ENCODE data around the gene OTULIN. TPM values are rescaled to one million over a fixed set of nuclear protein-coding genes. Genes with fewer than 3 reads are reported as not detected.

Gene OTULIN
- total and polyA plus RNA-seq, 8 donors, result 17.0 to 34.3 (median 21.4) TPM

DNA sequence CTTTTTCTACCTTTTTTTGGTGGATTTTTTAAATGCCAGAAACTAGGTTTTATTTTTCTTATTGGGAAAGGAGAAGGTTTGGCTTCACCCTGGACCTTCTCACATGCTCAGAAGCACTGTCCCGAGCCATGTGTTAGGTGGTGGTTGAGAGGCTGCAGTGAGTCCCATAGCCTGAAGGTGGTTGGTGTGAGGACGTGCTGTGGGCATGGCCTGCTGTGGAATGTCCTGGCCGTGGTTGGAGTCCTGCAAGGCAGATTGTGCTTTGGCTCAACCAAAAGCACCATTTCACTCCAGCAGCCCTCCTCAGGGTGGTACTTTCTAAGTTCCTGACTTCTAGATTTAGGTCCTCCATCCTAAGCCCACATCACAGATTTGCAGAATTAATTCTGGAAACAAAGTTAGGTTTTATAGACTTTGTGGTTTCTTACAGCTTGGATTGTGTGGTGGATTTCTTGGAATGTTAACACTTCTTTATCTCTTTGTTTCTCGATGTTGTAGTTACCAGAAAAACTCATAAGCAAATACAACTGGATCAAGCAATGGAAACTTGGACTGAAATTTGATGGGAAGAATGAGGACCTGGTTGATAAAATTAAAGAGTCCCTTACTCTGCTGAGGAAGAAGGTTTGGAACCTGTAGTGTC lies 22.6 kb downstream of the OTULIN start:
- Histone ChIP-seq H3K27ac (no peak overlapping the region), H3K4me1 (no peaks in the 10 kb centered on the region), H3K9me3 (peaks cover 0 to 7% of the 10 kb centered on the region in 2 donors), H3K4me3 (no peak overlapping the region), H3K27me3 (no peaks in the 10 kb centered on the region), H3K36me3 (peaks cover 0 to 94% of the 10 kb centered on the region in 2 donors)
- DNase-seq, result no peak
- TF ChIP-seq, protein P1, sequence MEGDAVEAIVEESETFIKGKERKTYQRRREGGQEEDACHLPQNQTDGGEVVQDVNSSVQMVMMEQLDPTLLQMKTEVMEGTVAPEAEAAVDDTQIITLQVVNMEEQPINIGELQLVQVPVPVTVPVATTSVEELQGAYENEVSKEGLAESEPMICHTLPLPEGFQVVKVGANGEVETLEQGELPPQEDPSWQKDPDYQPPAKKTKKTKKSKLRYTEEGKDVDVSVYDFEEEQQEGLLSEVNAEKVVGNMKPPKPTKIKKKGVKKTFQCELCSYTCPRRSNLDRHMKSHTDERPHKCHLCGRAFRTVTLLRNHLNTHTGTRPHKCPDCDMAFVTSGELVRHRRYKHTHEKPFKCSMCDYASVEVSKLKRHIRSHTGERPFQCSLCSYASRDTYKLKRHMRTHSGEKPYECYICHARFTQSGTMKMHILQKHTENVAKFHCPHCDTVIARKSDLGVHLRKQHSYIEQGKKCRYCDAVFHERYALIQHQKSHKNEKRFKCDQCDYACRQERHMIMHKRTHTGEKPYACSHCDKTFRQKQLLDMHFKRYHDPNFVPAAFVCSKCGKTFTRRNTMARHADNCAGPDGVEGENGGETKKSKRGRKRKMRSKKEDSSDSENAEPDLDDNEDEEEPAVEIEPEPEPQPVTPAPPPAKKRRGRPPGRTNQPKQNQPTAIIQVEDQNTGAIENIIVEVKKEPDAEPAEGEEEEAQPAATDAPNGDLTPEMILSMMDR (IDR thresholded peaks at IDR 0.05), result no peak
- intact Hi-C loops (cut with DNase I), result no loop called here
- peak; percentile 30 for ATAC-seq

DNA sequence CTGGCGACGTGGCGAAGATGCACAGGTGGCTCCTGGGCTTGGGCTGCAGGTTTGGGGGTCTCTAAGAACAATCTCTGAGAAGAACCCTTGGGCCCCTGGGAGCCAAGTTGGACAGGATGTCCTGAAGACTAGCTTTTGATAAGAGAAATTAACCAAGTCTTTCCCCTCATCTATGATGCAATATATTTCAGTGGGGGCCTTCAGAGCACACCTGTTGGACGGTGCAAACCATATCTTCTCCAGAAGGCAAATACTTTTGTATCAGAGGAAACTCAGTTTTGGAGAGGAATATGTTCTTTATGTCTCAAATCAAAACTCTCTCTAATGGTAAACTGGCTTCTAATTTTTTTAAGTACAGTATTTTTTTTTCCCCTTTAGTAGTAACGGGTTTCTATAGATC lies 28.6 kb downstream of the OTULIN start:
- H3K4me1 ChIP-seq, result no peaks in the 10 kb centered on the region
- no peak overlapping the region for H3K27ac ChIP-seq
- H3K4me3 ChIP-seq, result no peak overlapping the region
- H3K9me3 ChIP-seq, result peaks cover 0 to 7% of the 10 kb centered on the region in 2 donors
- TF ChIP-seq, protein P1 (IDR thresholded peaks at IDR 0.05), result no peak
- ATAC-seq, result no peak
- peaks cover 0 to 96% of the 10 kb centered on the region in 2 donors for H3K36me3 ChIP-seq
- DNase-seq, result no peak
- intact Hi-C loops (cut with DNase I), result no loop called here
- H3K27me3 ChIP-seq, result no peaks in the 10 kb centered on the region

DNA sequence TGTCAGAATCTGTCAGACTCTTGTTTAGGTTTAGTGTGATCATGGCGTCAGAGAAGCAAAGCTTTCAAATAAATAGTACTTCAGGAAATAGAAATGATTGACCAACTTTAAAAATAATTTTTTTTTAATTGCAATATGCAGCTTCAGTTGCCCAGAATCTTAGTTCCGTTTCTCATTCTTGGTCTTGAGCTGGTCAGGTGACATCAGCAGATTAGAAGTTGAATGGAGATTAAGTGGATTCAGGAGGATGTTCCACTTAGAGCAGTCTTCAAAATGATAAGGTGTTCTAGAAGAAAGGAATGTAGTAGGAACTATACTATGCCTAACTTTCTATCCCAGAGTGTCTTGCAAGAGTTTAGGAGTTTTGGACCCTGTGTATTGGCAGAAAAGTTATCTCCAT lies 30.6 kb downstream of the OTULIN start:
- peaks cover 0 to 4% of the 10 kb centered on the region in 2 donors for H3K9me3 ChIP-seq
- intact Hi-C loops (cut with DNase I), result no loop called here
- TF ChIP-seq, protein P1 (IDR thresholded peaks at IDR 0.05), result no peak
- no peak overlapping the region for H3K4me3 ChIP-seq
- no peaks in the 10 kb centered on the region for H3K27me3 ChIP-seq
- no peak for DNase-seq
- H3K36me3 ChIP-seq, result peaks cover 0 to 93% of the 10 kb centered on the region in 2 donors
- ATAC-seq, result no peak
- H3K4me1 ChIP-seq, result no peaks in the 10 kb centered on the region
- H3K27ac ChIP-seq, result no peak overlapping the region

DNA sequence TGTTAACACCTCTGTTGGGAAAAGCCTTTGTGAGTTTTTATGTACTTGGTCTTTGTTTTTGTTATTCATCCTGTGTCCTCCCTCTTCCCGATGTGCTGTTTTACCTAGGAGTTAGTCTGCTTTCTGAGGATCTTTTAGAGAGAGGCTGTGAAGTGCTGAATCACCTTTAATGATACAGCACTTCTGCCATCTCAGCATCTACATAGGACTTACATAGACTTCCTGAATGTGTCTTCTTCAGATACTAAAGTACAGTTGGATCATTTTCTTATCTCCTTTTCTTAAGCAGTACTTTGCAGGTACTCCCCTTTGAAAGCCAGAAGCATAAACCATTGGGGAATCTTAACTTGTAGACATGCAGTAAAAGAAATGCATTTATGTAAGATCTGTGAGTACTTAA lies 31.5 kb downstream of the OTULIN start:
- DNase-seq (no peak), ATAC-seq (no peak)
- peaks cover 0 to 92% of the 10 kb centered on the region in 2 donors for H3K36me3 ChIP-seq
- H3K9me3 ChIP-seq, result no peaks in the 10 kb centered on the region
- no peak overlapping the region for H3K27ac ChIP-seq
- intact Hi-C loops (cut with DNase I), result no loop called here
- H3K4me3 ChIP-seq, result no peak overlapping the region
- TF ChIP-seq, protein P1 (IDR thresholded peaks at IDR 0.05), result no peak
- no peaks in the 10 kb centered on the region for H3K27me3 ChIP-seq
- H3K4me1 ChIP-seq, result peaks cover 0 to 5% of the 10 kb centered on the region in 2 donors

DNA sequence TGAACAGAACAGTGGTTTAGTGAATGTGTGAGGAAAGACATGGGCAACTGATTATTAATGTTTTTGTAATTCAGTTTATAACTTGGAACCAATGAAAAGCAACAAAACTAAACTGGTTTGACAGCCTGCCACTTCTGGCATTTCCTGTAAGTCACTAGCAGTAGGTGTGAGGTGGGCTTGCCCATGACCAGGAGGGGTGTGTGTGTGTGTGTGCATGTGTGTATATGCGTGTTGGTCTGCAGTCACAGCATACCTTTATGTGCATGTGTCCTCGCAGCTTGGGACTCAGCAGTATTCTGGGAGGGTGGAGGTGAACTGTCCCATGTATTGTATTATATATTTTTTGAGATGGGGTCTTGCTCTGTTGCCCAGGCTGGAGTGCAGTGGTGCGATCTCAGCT lies 32.3 kb downstream of the OTULIN start:
- Histone ChIP-seq H3K27ac (no peak overlapping the region), H3K9me3 (no peaks in the 10 kb centered on the region), H3K4me1 (peaks cover 0 to 7% of the 10 kb centered on the region in 2 donors), H3K27me3 (no peaks in the 10 kb centered on the region), H3K4me3 (no peak overlapping the region), H3K36me3 (peaks cover 0 to 84% of the 10 kb centered on the region in 2 donors)
- intact Hi-C loops (cut with DNase I), result no loop called here
- ATAC-seq (no peak), DNase-seq (no peak)
- TF ChIP-seq, protein P1 (IDR thresholded peaks at IDR 0.05), result no peak

Measured in left lung (tissue), 10 donors.